MM.1S (cell line): ENCODE measurements around the gene NFIX.

Source experiments
- DNase-seq: peaks from one replicate; pipeline ENCODE4 v3.0.0-alpha.2; 2015
- H2AFZ ChIP-seq: fragments of 300-600 bp; sonication (generic); 2 replicates; pipeline ENCODE4 v1.6.0; 2016; ENCODE audit warnings: antibody characterized with exemption, low read length
- H3F3A ChIP-seq: fragments of 300-600 bp; sonication (generic); 2 replicates; pipeline ENCODE4 v1.6.1; 2016; ENCODE audit warnings: mild to moderate bottlenecking, antibody characterized with exemption, low read length, moderate library complexity, mixed read lengths; ENCODE audit not compliant: insufficient read depth
- H3K27ac ChIP-seq: fragments of 300-600 bp; sonication (generic); 2 replicates; pipeline ENCODE4 v1.5.1; 2016; ENCODE audit warnings: mild to moderate bottlenecking, low read length
- H3K27me3 ChIP-seq: fragments of 300-600 bp; sonication (generic); replicated peaks from 2 replicates; pipeline ENCODE4 v1.6.0; 2016; ENCODE audit warnings: low read length; ENCODE audit not compliant: insufficient read depth
- H3K36me3 ChIP-seq: fragments of 300-600 bp; sonication (generic); replicated peaks from 2 replicates; pipeline ENCODE4 v1.6.1; 2016; ENCODE audit warnings: mild to moderate bottlenecking, low read length, mixed read lengths; ENCODE audit not compliant: insufficient read depth
- H3K4me1 ChIP-seq: fragments of 300-600 bp; sonication (generic); 2 replicates; pipeline ENCODE4 v1.6.1; 2016; ENCODE audit warnings: low read length, mixed read lengths
- H3K4me2 ChIP-seq: fragments of 300-600 bp; sonication (generic); 2 replicates; pipeline ENCODE4 v1.6.0; 2016; ENCODE audit warnings: low read depth, low read length
- H3K4me3 ChIP-seq: fragments of 300-600 bp; sonication (generic); 2 replicates; pipeline ENCODE4 v1.5.1; 2016; ENCODE audit warnings: low read length, mixed read lengths
- H3K79me2 ChIP-seq: fragments of 300-600 bp; sonication (generic); 2 replicates; pipeline ENCODE4 v1.6.1; 2016; ENCODE audit warnings: mixed run types, low read length, mixed read lengths
- H3K9ac ChIP-seq: fragments of 300-600 bp; sonication (generic); 2 replicates; pipeline ENCODE4 v1.6.1; 2016; ENCODE audit warnings: low read length, mixed read lengths
- H3K9me2 ChIP-seq: fragments of 300-600 bp; sonication (generic); replicated peaks from 2 replicates; pipeline ENCODE4 v1.6.1; 2016; ENCODE audit warnings: mild to moderate bottlenecking, low read length, mixed read lengths; ENCODE audit not compliant: insufficient read depth
- H3K9me3 ChIP-seq: fragments of 300-600 bp; sonication (generic); replicated peaks from 2 replicates; pipeline ENCODE4 v1.6.1; 2016; ENCODE audit warnings: mild to moderate bottlenecking, low read length, mixed read lengths; ENCODE audit not compliant: insufficient read depth
- H4K20me1 ChIP-seq: fragments of 300-600 bp; sonication (generic); 2 replicates; pipeline ENCODE4 v1.6.1; 2016; ENCODE audit warnings: mild to moderate bottlenecking, low read length, moderate library complexity, mixed read lengths; ENCODE audit not compliant: insufficient read depth
- CTCF ChIP-seq: fragments of 300-600 bp; sonication (generic); IDR thresholded peaks from 2 replicates; pipeline ENCODE4 v1.5.1; 2016; ENCODE audit warnings: antibody characterized with exemption, low read length, mixed read lengths
- EZH2 ChIP-seq: fragments of 300-600 bp; sonication (generic); optimal IDR thresholded peaks from 2 replicates; pipeline ENCODE3; 2017; ENCODE audit warnings: low read depth, mild to moderate bottlenecking, antibody characterized with exemption, low read length, mixed read lengths
- EZH2phosphoT487 ChIP-seq: fragments of 300-600 bp; sonication (generic); IDR thresholded peaks from 2 replicates; pipeline ENCODE4 v1.6.1; 2018; ENCODE audit warnings: antibody characterized with exemption, low read length

NFIX gene

DNA sequence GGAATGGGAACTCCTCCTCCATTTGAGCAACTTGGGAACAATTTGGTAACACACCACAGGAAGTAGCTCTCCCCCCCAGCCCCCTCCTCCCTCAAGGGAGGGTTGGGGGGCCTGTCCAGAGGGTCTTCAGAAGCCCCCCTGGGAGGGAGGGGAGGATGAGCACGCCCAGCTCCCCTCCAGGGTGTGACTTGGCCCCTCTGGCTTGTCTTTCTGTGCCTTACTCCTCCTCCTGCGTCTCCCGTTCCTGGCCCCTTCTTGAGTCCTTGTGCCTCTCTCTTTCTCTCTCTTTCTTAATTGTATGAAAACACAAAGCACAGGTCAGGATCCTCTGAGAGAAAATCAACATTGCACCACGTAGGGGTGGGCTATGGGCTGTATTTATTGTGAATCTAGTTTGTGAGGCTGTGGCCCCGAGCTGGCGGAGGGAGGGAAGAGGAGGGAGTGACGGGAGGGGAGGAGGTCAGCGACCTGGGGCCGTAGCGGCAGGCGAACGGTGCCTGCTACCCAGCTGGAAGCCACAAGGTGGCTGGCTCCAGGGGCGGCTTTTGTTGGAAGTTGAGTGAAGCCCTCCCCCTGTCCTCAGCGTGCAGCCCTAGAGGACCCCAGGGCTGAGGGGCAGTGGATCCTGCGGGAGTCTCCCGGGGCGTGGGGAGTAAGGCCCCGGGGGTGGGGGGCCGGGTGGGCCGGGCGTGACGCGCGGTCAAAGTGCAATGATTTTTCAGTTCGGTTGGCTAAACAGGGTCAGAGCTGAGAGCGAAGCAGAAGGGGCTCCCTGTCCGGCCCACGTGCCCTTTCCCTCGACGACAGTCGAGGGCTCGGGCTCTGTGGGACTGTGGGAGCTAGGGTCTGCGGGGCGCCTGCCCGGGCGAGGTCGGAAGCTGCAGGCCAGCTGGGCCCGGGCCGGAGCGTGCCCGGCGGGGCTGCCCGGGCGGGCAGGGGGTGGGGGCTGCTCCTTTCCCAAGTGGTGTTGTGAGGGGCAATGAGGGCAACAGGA lies 101.0 kb downstream of the NFIX start:
- Histone ChIP-seq H3K9me2 (no peaks in the 10 kb centered on the region), H3K27me3 (peaks cover 50% of the 10 kb centered on the region), H3K27ac (no peak overlapping the region), H3K36me3 (no peaks in the 10 kb centered on the region), H3K79me2 (no peaks in the 10 kb centered on the region), H3K4me1 (peaks cover 26% of the 10 kb centered on the region), H3K4me2 (peak overlapping the region; percentile 94), H3F3A (peaks cover 20% of the 10 kb centered on the region), H3K4me3 (peak overlapping the region; percentile 57), H2AFZ (peak overlapping the region; percentile 42; the same call in 1 of the 2 replicates), H4K20me1 (no peaks in the 10 kb centered on the region), H3K9ac (no peak overlapping the region), H3K9me3 (no peaks in the 10 kb centered on the region)
- no peak for DNase-seq
- TF ChIP-seq EZH2phosphoT487 = no peak
- peak; percentile 24 for TF ChIP-seq CTCF

- no peaks in the 10 kb centered on the region for H4K20me1 ChIP-seq
- H3K36me3 ChIP-seq = no peaks in the 10 kb centered on the region
- no peak overlapping the region for H3K9ac ChIP-seq
- peaks cover 20% of the 10 kb centered on the region for H3F3A ChIP-seq
- H3K27ac ChIP-seq = no peak overlapping the region
- peak overlapping the region; percentile 94 for H3K4me2 ChIP-seq
- peaks cover 5% of the 10 kb centered on the region for H3K79me2 ChIP-seq
- TF ChIP-seq EZH2phosphoT487 (0 out of 2 replicates have a peak, but pooled peaks have one; percentile 68), CTCF (no peak), EZH2 (no peak)
- peaks cover 50% of the 10 kb centered on the region for H3K27me3 ChIP-seq
- no peak overlapping the region for H3K4me3 ChIP-seq
- DNase-seq = no peak
- H3K9me2 ChIP-seq = no peaks in the 10 kb centered on the region
- H2AFZ ChIP-seq = no peak overlapping the region
- H3K9me3 ChIP-seq = no peaks in the 10 kb centered on the region
- H3K4me1 ChIP-seq = peaks cover 26% of the 10 kb centered on the region
These were observed 101.8 kb downstream of the NFIX start for GRCh38 chr19:13097033-13097462.

- Histone ChIP-seq H3K4me3 (no peak overlapping the region), H3K9ac (no peak overlapping the region), H3K27me3 (peaks cover 50% of the 10 kb centered on the region), H3K27ac (no peak overlapping the region), H3K79me2 (peaks cover 5% of the 10 kb centered on the region), H4K20me1 (no peaks in the 10 kb centered on the region), H3K4me2 (peak overlapping the region; percentile 94), H3K4me1 (peaks cover 26% of the 10 kb centered on the region), H2AFZ (no peak overlapping the region), H3F3A (peaks cover 24% of the 10 kb centered on the region), H3K36me3 (no peaks in the 10 kb centered on the region), H3K9me3 (no peaks in the 10 kb centered on the region), H3K9me2 (no peaks in the 10 kb centered on the region)
- DNase-seq = no peak
- TF ChIP-seq EZH2phosphoT487 = no peak
- no peak for TF ChIP-seq CTCF
- no peak for TF ChIP-seq EZH2
These were observed 102.4 kb downstream of the NFIX start for GRCh38 chr19:13097463-13098258.
